HFF-Myc (cell line): Measurements from ENCODE around the gene TRIM58.

Experiments used
- DNase-seq: peaks from one replicate; pipeline ENCODE4 v3.0.0-alpha.2; 2011; ENCODE audit warnings: low read depth; ENCODE audit errors: extremely low read depth
- H3K4me3 ChIP-seq: replicated peaks from 2 replicates; pipeline ENCODE4 v1.5.1; 2011; ENCODE audit warnings: low read depth, mild to moderate bottlenecking, control low read depth, low read length
- TF ChIP-seq, protein P1 (sequence below): IDR thresholded peaks from 2 replicates; pipeline ENCODE4 v1.5.1; 2012; ENCODE audit warnings: mild to moderate bottlenecking, low read depth, low read length, control low read depth; ENCODE audit errors: missing control alignments

The TRIM58 gene

DNA sequence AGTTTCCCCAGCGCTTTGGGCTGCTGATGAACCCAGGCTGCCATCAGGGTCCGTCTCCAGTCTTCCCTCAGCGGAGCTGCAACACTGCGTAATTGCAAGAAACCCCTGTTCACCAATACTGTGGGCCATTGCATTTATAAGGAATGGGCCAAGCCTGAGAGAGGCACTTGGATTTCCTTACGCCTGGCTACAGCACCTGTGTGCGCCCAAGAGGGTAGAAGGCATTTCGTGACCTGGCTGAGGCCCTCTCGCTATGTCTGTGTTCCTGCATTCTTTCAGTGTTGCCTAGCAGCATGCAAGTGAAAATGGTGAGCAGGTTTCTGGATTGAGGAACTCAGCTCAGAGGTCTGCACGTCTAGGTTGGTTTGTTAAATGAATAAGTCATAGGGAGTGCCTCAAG lies 26.4 kb downstream of the TRIM58 start:
- TF ChIP-seq, protein P1, sequence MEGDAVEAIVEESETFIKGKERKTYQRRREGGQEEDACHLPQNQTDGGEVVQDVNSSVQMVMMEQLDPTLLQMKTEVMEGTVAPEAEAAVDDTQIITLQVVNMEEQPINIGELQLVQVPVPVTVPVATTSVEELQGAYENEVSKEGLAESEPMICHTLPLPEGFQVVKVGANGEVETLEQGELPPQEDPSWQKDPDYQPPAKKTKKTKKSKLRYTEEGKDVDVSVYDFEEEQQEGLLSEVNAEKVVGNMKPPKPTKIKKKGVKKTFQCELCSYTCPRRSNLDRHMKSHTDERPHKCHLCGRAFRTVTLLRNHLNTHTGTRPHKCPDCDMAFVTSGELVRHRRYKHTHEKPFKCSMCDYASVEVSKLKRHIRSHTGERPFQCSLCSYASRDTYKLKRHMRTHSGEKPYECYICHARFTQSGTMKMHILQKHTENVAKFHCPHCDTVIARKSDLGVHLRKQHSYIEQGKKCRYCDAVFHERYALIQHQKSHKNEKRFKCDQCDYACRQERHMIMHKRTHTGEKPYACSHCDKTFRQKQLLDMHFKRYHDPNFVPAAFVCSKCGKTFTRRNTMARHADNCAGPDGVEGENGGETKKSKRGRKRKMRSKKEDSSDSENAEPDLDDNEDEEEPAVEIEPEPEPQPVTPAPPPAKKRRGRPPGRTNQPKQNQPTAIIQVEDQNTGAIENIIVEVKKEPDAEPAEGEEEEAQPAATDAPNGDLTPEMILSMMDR: no peak
- no peak overlapping the region for H3K4me3 ChIP-seq
- DNase-seq: no peak

DNA sequence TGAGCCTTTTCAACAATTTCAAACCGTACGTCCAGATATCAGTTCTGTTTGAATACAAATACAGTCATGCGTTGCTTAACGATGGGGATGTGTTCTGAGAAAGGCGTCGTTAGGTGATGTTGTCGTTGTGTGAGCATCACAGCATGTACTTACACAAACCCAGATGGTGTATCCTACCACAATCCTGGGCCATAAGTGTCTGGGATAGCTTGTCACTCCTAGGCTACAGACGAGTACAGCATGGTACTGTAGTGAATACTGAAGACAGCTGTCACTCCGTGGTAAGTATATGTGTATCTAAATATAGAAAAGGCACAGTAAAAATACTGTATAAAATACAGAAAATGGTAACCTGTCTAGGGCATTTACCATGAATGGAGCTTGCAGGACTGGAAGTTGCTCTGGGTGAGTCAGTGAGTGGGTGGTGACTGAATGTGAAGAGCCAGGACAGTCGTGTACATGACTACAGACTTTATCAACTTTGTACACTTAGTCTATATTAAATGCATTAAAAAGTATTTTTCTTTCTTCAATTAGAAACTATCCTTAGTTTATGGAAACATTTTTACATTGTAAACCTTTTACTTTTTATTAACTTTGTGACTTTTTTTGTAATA lies 27.9 kb downstream of the TRIM58 start:
- no peak for DNase-seq
- H3K4me3 ChIP-seq: no peak overlapping the region
- TF ChIP-seq, protein P1: no peak

DNA sequence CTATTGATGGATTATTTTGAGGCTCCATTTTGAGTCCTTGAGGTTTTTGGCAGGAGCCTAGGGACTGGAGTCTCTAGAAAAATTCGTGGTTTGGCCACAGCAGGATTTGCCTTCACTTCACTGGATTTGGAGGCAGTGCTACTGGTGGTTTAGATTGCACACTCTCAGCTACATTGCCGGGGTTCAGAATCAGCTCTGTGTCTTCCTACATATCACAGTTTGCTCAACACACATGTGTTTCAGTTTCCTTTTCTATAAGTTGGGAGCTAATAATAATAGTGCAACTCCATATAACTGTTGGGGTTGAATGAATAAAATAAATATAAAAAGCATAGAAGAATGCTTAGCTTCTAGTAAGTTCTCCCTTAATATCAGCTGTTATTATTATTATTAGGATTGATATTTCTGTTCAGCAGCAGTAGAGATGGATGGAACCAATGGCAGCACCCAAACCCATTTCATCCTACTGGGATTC lies 38.2 kb downstream of the TRIM58 start, which contains the start of gene OR2W3:
TSS of gene OR2W3 (plus strand) at position 425 of the 475 bp plus-strand sequence. CDS start at position 425, 0 bp downstream.
- H3K4me3 ChIP-seq: no peak within 1 kb of the TSS
- no peak for DNase-seq
- TF ChIP-seq, protein P1: no peak

DNA sequence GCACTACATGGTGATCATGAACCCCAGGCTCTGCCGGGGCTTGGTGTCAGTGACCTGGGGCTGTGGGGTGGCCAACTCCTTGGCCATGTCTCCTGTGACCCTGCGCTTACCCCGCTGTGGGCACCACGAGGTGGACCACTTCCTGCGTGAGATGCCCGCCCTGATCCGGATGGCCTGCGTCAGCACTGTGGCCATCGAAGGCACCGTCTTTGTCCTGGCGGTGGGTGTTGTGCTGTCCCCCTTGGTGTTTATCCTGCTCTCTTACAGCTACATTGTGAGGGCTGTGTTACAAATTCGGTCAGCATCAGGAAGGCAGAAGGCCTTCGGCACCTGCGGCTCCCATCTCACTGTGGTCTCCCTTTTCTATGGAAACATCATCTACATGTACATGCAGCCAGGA lies 39.0 kb downstream of the TRIM58 start:
- no peak overlapping the region for H3K4me3 ChIP-seq
- TF ChIP-seq, protein P1: no peak
- no peak for DNase-seq

DNA sequence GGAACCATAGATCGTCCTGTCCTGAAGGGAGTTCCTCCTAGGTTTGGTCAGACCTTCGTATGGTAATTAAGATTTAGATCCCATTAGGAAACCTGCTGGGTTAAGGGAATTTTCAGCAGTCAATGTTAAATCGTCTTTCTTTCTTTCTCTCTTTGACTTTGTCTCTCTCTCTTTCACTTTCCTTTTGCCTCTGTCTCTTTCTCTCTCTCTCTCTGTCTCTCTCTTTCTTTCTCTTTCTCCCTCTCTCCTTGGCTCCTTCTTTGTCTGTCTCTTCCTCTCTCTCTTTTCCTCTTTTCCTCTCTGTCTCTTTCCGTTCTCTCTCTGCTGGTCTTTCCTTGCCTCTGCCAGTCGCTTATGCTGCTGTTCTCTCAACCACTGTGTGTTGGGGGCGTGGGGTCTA lies 47.1 kb downstream of the TRIM58 start:
- H3K4me3 ChIP-seq: no peak overlapping the region
- no peak for DNase-seq
- TF ChIP-seq, protein P1: no peak

DNA sequence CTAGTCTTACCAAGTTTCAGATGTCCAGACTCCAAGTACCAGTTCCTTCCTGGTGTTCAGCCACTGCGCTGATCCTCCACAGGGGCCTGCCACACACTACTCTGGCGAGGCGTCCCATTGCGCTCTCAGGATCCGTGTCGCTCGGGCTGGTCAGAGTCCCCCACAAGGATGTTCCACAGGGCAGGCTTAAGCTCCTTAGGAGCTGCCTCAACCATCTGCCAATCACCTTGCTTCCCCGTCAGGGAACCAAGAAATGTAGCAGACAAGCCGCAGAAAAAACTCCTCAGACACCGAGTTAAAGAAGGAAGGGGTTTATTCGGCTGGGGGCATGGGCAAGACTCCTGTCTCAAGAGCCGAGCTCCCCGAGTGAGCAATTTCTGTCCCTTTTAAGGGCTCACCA lies 48.2 kb downstream of the TRIM58 start:
- TF ChIP-seq, protein P1: no peak
- H3K4me3 ChIP-seq: no peak overlapping the region
- DNase-seq: no peak
